NCI-H2081 (cell line): ENCODE data around the gene COX20.
A peak's percentile ranks its signal among the peaks of the same experiment; 100 is the strongest.
"Not testable (repeated sequence)": the region's sequence is repeated elsewhere in the genome, so short reads cannot be mapped to it uniquely, and the experiment has no call there.

Source experiments
- DNase-seq, 2 experiments: peaks; one replicate each; lab custom pipeline; 2025; lab: John Stamatoyannopoulos, UW

The COX20 gene

DNA sequence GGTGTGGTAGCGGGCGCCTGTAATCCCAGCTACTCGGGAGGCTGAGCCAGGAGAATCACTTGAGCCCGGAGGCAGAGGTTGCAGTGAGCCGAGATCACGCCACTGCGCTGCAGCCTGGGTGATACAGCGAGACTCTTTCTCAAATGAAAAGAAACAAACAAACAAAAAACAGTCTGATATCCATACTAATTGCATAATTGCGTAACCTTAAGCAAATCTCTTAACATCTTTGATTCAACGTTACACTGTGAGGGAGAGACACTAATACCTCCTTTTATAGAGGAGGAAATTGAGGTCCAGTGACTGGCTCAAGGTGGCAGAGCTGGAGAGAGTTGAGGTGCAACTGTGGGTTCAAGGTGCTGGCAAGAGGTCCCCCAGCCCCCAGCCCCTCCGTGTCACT is 12.6 kb upstream of the COX20 start:
- no peak for DNase-seq

DNA sequence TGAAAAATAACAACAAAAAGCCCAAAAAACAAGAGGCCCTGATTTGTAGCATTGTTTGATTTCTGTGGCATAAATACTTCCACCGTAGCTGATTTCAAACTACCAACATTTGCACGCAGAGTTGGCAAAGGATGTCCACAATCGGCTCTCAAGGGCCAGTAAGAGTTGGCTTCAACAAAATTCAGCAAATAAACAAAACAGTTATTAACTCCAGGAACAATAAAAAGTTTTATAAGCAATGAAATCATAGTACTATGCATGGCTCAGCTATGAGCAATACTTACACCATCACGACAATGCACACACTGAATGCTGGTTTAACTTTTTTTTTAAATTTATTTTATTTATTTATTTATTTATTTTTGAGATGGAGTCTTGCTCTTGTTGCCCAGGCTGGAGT is 8.7 kb upstream of the COX20 start:
- no peak for DNase-seq

DNA sequence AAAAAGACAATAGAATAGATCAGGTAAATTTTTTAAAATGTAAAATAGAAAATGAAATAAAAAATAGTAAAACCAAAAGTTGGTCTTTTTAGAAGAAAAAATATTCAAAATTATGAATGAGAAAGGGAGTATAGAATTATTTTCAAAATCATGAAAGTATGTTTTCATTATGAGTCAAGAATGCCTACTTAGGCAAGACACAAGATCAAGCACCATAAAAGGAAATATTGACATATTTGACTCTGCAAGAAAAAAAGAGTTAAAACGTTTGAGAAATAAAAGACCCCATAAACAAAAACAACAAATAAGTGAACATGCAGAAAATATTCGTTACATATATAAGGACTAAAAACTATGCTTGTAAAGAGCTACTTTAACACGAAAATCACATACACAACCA is 4.8 kb upstream of the COX20 start:
- DNase-seq = no peak

- DNase-seq = not testable (repeated sequence)
These were observed 2.2 kb upstream of the COX20 start for GRCh38 chr1:244833260-244833659.

DNA sequence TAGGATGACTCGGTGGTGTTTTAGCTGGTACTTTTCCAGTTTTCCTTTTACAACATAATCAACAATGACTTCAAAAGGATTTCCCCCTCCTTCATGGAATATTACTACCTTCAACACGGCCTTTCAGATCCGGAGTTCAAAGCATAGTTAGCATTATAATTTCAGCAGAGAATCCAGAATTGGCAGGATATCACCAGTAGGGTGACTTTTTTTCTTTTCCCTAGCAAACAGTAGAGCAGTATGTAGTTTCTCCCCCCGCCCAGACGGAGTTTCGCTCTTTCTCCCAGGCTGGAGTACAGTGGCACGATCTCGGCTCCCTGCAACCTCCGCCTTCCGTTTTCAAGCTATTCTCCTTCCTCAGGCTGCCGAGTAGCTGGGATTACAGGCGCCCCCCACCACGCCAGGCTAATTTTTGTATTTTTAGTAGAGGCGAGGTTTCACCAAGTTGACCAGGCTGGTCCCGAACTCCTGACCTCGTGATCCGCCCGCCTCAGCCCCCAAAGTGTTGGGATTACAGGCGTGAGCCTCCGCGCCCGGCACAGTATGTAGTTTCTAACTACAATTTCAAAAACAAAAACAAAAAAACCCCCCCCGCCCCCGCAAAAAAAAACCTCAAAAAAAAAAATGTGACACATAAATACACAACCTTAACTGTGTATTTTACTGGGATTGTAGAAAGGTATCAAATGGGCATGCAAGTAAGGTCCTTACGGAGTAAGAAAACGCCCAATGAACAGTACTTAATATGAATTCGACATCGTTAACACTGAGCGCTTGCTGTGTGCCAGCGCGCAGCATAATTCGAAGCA is 1.5 kb upstream of the COX20 start:
- peak; percentile 70 to 83 for DNase-seq

- DNase-seq = peak; percentile 98
These were observed 749 bp upstream of the COX20 start for GRCh38 chr1:244834543-244835275.

GRCh38 chr1:244836135-244836521 is 670 bp downstream of the COX20 start:
- peak in 1 of 2 experiments; percentile 54 for DNase-seq

DNA sequence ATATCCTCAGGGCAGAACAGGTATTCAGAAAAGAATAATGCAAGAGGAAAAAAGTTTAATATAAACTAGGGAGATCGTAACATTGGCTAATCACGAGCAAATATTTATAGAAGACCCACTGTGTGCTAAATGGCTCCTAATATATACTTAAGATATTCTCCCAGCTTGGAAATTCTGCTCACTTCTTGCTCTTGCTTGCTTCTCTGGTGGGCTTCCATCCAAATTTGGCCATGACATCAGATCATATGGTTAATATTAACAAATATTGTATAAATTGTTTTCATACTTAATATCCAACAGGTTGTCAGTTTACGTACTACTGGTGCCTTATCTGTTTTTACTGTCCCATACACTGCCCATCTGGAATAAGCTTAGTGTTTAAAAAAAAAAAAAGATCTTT is 1.1 kb downstream of the COX20 start:
- DNase-seq = no peak

- DNase-seq = peak in 1 of 2 experiments; percentile 19
These were observed 2.3 kb downstream of the COX20 start for GRCh38 chr1:244837597-244838258.

- DNase-seq = no peak
These were observed 4.2 kb downstream of the COX20 start for GRCh38 chr1:244839656-244840055.

DNA sequence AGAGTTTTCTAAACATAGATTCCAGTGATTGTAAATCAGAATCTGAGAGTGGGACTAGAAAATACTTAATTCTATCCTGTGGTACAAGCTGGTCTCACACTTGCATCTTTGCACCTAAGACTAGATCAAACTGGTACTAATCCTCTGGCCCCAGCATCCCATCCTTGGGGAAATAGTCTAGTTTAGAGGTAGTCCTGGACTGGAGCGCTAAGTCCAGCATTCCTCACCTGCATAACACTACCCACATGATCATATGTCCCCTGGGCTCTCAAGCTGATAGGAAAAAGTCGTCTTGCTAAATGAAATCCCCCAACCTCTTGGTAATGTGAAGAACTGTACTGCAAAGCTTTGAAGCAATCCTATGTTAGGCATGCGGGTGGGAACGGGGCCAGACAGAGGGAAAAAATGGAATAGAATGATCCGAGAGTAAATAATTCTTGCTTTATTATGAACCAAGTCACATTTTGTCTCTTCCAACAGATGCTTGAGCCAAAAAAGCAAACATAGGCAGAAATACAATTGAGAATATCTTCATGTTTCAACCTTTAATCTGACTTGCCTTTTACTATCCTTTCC is 4.8 kb downstream of the COX20 start:
- DNase-seq = no peak

- DNase-seq = no peak
These were observed 5.9 kb downstream of the COX20 start for GRCh38 chr1:244841273-244841927.

DNA sequence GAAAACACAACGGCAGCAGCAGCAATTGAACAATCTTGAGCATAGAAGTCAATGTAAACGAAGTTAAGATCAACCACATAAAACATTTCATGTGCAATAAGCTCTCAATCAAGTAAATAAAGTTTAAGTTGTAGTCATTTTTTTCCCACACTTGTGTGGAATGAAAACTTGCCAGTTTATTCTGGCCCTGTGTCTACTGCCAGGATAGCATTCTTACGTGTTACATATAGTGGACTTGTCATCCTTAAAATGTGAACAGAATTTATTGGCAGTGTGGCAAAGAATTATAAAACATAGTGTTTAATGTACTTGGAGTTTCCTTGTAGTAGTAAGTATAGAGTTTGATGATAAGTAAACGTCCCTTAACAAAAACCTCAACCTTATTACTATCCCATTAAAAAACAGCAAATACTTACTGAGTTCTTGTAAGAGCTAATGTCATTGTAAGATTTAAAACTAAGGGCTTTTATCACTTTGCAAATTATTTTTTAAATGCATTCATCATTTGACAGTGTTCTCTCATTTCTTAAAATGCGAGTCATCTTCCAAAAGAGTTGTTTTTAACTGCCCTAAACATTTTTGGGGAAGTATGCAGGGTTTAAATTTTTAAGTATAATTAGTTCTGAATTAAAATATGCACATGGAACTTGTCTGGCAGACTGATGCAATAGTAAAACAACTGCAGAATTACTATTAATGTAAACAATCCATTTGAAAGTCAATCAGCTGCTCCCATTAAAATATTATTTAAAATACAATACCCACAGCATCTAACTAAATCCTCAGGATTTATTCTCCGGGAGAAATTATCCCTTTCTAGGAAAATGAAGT is 7.9 kb downstream of the COX20 start:
- no peak for DNase-seq

DNA sequence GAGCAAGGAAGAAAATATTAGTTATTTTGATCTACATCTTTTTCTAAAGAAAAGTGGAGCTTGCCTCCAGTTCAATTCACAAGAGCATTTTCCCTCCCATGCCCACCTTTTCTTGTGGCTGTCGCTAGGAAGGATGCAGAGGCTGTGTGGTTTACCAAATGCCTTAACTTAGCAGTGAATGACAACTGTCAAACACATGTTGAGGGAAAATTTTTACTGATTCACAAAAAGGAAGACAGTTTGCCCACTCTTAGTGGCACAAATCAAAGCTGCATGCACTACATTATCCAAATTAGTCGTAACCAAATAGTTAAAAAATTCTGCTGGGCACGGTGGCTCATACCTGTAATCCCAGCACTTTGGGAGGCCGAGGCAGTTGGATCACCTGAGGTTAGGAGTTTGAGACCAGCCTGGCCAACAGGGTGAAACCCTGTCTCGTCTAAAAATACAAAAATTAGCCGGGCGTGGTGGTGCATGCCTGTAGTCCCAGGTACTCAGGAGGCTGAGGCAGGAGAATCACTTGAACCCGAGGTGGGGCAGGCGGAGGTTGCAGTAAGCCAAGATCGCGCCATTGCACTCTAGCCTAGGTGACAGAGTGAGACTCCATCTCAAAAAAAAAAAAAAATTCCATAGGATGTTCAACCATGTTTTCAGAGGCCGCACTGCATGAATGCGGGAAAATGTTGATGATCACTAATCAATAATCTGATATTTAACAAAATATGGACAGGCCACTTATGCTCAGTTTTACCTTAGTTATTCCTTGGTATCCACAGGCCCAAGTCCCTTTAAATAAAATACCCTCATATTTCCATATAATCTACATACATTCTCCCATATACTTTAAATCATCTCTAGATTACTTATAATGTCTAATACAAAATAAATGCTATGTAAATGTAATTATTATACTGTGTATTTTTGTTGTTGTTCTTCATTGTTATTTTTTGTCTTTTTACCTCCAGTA is 9.0 kb downstream of the COX20 start:
- no peak for DNase-seq

DNA sequence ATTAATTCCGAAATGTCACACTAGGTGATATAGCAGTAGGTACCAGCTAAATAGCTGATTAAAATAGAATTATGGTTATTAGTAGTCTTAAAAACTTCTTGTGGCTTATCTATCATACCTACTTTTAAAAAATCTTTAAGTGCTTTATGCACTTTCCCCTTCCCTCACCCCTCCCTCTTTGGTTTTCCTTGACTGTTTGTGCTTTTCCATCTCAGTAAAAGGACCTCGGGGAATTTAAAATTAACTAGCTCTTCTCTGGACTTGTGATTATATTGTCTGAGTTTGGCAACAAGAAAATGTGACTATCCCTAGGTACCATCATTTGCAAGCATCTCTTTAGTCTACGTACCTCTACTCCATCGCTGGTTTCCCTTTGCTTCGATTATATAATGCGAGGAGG is 11.2 kb downstream of the COX20 start:
- DNase-seq = no peak

- DNase-seq = no peak
These were observed 13.9 kb downstream of the COX20 start for GRCh38 chr1:244849189-244849866.

DNA sequence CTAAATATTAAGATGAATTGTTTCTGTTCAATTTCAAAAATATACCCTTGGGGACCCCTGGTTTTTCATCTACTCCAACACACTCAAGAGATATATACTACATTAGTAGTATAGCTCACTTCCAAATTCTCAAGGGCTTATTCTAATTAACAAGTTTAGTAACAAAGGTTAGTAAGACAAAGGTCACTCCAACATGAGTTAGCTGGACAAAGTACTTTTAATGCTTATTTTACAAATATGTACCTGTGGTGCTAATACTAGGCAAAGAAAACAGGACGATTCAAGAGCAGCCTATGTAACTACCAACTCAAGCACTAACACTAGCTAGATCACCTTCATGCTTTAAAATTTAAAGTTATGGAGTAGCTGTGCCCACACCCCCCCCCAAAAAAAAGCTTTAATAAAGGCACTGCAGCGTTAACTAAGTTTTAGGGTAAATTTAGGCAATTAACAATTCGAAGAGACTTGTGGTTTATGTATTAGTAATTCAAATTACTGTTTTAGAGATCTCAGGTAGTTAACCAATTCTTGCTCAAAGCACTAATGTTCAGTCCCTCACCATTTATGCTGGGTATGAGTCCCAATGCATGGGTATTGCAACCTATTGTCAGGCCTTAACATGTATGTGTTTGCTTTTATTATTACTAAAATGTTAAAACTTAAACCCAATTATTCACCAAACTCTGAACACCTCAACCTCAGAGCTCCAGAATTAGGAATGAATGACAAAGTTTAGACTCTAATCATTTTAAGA is 14.8 kb downstream of the COX20 start:
- no peak for DNase-seq

- DNase-seq = no peak
These were observed 15.4 kb downstream of the COX20 start for GRCh38 chr1:244850896-244851295.
